Nephron (organoid): ENCODE data around the gene MBOAT2.

Experiments used
- H3K27ac Mint-ChIP-seq, 3 experiments: 2 replicates each; pipeline ENCODE4 v1.8.0; 2020; ENCODE audit warnings: mixed read lengths in 3 of 3, mild to moderate bottlenecking in 2 of 3, moderate library complexity in 1 of 3
- H3K27me3 Mint-ChIP-seq: 2 replicates; pipeline ENCODE4 v1.8.0; 2021; ENCODE audit warnings: low read depth, mild to moderate bottlenecking, moderate library complexity, mixed read lengths
- H3K36me3 Mint-ChIP-seq: 2 replicates; pipeline ENCODE4 v1.8.0; 2020; ENCODE audit warnings: low read depth, mixed read lengths
- H3K4me1 Mint-ChIP-seq: 2 replicates; pipeline ENCODE4 v1.8.0; 2020; ENCODE audit warnings: mixed read lengths
- H3K4me3 Mint-ChIP-seq, 3 experiments: 2 replicates each; pipeline ENCODE4 v1.8.0; 2020; ENCODE audit warnings: mild to moderate bottlenecking in 3 of 3, mixed read lengths in 3 of 3, moderate library complexity in 2 of 3
- H3K9me3 Mint-ChIP-seq: 2 replicates; pipeline ENCODE4 v1.8.0; 2020; ENCODE audit warnings: mixed read lengths
- TF ChIP-seq, protein P1 (sequence below), 3 experiments: fragments of 200-600 bp; sonication (generic); IDR thresholded peaks; one replicate each; pipeline ENCODE4 v1.5.0; 2021; ENCODE audit warnings: antibody characterized with exemption in 3 of 3; ENCODE audit not compliant: unreplicated experiment in 3 of 3

MBOAT2 gene

DNA sequence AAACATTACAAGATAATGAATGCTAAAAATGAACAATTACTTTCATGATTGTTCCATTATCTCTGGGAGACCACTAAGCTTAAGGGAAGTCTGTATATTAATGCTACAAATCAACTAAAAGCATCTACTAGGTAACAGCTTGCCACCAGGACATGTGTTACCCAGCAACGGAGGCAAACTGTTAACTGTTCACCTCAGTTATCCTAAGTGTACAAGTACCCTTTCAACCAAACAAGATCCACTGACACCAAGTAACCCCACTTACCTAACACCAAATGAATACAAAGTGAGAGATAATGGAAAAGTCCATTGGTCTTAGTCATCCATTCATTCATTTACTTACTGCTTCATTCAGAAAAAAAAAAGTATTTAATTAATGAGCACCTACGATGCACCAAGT is 111.4 kb downstream of the MBOAT2 start:
- TF ChIP-seq, protein P1, sequence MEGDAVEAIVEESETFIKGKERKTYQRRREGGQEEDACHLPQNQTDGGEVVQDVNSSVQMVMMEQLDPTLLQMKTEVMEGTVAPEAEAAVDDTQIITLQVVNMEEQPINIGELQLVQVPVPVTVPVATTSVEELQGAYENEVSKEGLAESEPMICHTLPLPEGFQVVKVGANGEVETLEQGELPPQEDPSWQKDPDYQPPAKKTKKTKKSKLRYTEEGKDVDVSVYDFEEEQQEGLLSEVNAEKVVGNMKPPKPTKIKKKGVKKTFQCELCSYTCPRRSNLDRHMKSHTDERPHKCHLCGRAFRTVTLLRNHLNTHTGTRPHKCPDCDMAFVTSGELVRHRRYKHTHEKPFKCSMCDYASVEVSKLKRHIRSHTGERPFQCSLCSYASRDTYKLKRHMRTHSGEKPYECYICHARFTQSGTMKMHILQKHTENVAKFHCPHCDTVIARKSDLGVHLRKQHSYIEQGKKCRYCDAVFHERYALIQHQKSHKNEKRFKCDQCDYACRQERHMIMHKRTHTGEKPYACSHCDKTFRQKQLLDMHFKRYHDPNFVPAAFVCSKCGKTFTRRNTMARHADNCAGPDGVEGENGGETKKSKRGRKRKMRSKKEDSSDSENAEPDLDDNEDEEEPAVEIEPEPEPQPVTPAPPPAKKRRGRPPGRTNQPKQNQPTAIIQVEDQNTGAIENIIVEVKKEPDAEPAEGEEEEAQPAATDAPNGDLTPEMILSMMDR (IDR thresholded peaks at IDR 0.05; ENCODE audit: unreplicated experiment in 3 of 3), result no peak
- Mint-ChIP-seq H3K27ac (no peak overlapping the region), H3K36me3 (peaks cover 45% of the 10 kb centered on the region), H3K4me1 (no peaks in the 10 kb centered on the region), H3K9me3 (peaks cover 12% of the 10 kb centered on the region), H3K4me3 (no peak overlapping the region), H3K27me3 (peaks cover 4% of the 10 kb centered on the region)

DNA sequence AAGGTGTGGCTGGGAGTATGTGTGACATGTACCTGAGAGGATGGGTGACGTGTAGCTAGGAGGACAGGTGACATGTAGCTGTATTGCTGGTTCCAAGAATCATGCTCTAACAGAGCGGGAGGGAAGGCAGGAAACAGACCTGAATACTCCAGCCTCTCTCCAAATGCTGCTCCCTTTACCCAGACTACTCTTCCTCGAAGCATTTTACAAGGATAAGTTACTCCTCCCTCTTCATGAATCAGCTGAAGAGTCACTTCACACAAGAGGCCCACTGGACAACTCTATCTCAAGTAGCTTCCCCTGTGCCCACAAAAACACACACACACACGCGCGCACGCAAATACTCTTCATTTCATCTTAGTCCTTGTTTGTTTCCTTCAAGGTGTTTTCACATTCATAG is 113.5 kb downstream of the MBOAT2 start:
- TF ChIP-seq, protein P1 (IDR thresholded peaks at IDR 0.05; ENCODE audit: unreplicated experiment in 3 of 3), result no peak
- no peaks in the 10 kb centered on the region for H3K9me3 Mint-ChIP-seq
- peaks cover 24% of the 10 kb centered on the region for H3K36me3 Mint-ChIP-seq
- H3K27ac Mint-ChIP-seq, result no peak overlapping the region
- no peaks in the 10 kb centered on the region for H3K27me3 Mint-ChIP-seq
- peaks cover 5% of the 10 kb centered on the region for H3K4me1 Mint-ChIP-seq
- H3K4me3 Mint-ChIP-seq, result no peak overlapping the region

DNA sequence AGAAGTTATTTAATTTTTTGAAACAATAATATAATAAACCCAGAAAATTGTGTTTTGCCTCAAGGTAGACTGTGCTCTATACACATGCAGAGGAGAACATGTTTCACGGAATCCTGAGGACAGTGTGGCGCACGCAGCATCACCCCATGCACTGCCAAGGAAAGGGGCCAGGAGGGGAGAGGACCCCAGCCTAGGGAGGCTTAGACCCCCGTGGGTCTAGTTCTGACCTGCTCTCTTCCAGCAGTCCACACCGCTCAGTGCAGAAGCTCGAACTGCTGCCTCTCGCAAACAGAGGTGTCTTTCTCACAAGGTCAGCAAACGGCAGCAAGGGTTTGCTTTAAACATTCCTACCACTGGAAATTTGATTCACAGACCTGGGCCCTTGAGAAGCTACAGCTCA is 114.5 kb downstream of the MBOAT2 start:
- TF ChIP-seq, protein P1 (IDR thresholded peaks at IDR 0.05; ENCODE audit: unreplicated experiment in 3 of 3), result no peak
- Mint-ChIP-seq H3K4me3 (no peak overlapping the region), H3K9me3 (no peaks in the 10 kb centered on the region), H3K27me3 (no peaks in the 10 kb centered on the region), H3K36me3 (peaks cover 22% of the 10 kb centered on the region), H3K4me1 (peaks cover 5% of the 10 kb centered on the region), H3K27ac (no peak overlapping the region)

DNA sequence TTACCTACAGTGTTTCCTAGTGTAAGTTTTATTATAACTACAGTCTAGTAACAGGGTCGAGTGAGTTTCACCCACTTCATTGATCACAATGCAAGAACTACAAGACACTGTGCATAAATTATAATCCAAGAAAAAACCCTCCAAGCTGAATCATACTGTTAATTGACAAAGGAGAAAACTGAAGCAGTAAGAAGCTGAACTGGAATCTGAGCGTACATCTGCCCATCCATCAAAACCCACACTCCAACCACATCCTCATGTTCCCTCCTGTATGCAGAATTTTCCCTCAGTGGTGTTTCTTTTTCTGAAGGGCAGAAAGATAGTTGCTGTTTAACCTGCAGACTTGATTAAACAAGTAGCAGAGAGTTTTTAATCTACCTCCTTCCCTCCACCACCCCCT is 116.6 kb downstream of the MBOAT2 start:
- H3K27ac Mint-ChIP-seq, result peak overlapping the region in 1 of 3 experiments; percentile 11
- no peaks in the 10 kb centered on the region for H3K27me3 Mint-ChIP-seq
- H3K9me3 Mint-ChIP-seq, result no peaks in the 10 kb centered on the region

DNA sequence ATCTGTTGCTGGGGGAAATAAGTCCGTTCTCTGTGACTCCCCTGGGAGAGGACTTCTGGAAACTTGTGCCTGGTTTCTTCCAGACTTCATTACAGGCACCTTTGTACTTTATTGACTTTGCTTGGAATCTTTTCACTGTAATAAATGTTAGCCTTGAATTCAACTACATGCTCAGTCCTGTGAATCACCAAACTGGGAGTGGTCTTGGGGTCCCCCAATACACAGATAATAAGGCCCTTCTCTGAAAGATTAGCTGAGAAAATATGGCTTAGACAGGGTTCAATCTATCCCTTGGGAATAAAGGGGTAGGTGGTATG is 117.3 kb downstream of the MBOAT2 start:
- TF ChIP-seq, protein P1 (IDR thresholded peaks at IDR 0.05; ENCODE audit: unreplicated experiment in 3 of 3), result no peak
- Mint-ChIP-seq H3K27me3 (no peaks in the 10 kb centered on the region), H3K27ac (no peak overlapping the region), H3K4me3 (no peak overlapping the region), H3K36me3 (peaks cover 30% of the 10 kb centered on the region), H3K4me1 (peaks cover 5% of the 10 kb centered on the region), H3K9me3 (no peaks in the 10 kb centered on the region)

More for the DNA sequence above, 116.6 kb downstream of the MBOAT2 start:
- H3K4me1 Mint-ChIP-seq, result peaks cover 5% of the 10 kb centered on the region
- H3K4me3 Mint-ChIP-seq, result no peak overlapping the region
- peaks cover 25% of the 10 kb centered on the region for H3K36me3 Mint-ChIP-seq
- TF ChIP-seq, protein P1 (IDR thresholded peaks at IDR 0.05; ENCODE audit: unreplicated experiment in 3 of 3), result no peak

DNA sequence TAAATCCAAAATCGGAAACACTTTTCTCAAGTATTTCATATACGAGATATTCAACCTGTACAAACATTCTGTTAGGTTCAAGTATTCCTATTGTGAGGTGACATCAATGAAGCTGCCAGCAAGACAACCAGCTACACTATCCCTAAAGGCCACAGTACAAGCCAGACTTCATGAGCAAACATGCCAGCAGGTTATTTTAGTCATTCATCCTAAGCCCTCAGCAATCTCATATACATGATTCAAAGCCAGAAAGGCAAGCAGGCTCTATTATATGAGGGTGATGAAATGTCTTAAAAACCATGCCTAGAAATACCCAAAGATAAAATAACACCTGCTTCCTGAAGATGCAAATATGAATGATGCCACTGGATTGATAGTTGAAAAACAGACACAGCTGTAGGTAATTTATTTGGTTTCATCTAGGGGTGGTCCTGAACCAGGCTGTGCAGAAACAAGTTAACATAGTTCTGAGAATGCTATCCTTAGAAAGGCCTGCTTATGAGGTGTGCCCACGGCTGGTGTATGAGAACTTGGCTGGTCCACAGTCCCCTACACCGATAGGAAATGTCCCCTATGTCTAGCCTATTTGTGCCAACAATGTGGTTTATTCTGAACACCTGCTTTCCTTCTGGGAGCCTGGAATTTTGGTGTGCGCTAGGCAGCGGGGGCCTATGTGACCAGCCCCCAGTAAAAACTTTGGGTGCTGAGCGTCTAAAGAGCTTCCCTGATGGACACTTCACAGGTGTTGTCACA is 117.9 kb downstream of the MBOAT2 start:
- no peak overlapping the region for H3K4me3 Mint-ChIP-seq
- TF ChIP-seq, protein P1 (IDR thresholded peaks at IDR 0.05; ENCODE audit: unreplicated experiment in 3 of 3), result no peak
- H3K27me3 Mint-ChIP-seq, result no peaks in the 10 kb centered on the region
- H3K4me1 Mint-ChIP-seq, result peaks cover 5% of the 10 kb centered on the region
- no peaks in the 10 kb centered on the region for H3K9me3 Mint-ChIP-seq
- no peak overlapping the region for H3K27ac Mint-ChIP-seq
- H3K36me3 Mint-ChIP-seq, result peaks cover 31% of the 10 kb centered on the region
